Hepatocyte (in vitro differentiated cells): ENCODE measurements around the gene PIGB.

Experiments used
- CTCF ChIP-seq: fragments of 200-600 bp; sonication (generic); IDR thresholded peaks from 2 replicates; pipeline ENCODE4 v1.5.1; 2016; ENCODE audit warnings: antibody characterized with exemption, mild to moderate bottlenecking; ENCODE audit not compliant: poor library complexity
- EZH2 ChIP-seq: fragments of 200-600 bp; sonication (generic); IDR thresholded peaks from 2 replicates; pipeline ENCODE4 v1.6.1; 2016; ENCODE audit warnings: antibody characterized with exemption, mild to moderate bottlenecking, borderline replicate concordance
- EZH2phosphoT487 ChIP-seq: fragments of 200-600 bp; sonication (generic); IDR thresholded peaks from one replicate; pipeline ENCODE4 v1.6.1; 2018; ENCODE audit warnings: antibody characterized with exemption, mild to moderate bottlenecking, low read depth, moderate library complexity; ENCODE audit not compliant: unreplicated experiment, severe bottlenecking

- TF ChIP-seq CTCF (no peak), EZH2 (no peak), EZH2phosphoT487 (no peak)
These were observed 53.8 kb downstream of the PIGB start for GRCh38 chr15:55372701-55373440.
